Measurements from ENCODE around the gene GAS2.

DNA sequence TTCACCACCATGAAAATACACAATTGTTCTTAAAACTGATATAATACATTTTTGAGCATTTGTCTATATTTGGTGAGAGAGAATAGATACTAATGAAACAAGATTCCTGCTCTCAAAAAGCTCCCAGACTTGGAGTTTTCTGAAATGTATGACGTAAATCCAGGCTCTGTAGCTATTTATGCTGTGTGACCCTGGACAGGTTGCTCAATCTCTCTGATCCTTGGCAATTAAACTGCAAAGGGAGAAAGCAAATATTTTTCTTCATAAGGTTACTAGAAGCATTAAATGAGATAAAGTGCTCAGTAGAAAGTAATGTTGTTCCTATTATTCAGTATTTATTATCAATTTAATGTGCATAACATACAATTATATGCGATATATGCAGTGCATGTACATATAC is 120.6 kb downstream of the GAS2 start:
- TF ChIP-seq, protein P1, sequence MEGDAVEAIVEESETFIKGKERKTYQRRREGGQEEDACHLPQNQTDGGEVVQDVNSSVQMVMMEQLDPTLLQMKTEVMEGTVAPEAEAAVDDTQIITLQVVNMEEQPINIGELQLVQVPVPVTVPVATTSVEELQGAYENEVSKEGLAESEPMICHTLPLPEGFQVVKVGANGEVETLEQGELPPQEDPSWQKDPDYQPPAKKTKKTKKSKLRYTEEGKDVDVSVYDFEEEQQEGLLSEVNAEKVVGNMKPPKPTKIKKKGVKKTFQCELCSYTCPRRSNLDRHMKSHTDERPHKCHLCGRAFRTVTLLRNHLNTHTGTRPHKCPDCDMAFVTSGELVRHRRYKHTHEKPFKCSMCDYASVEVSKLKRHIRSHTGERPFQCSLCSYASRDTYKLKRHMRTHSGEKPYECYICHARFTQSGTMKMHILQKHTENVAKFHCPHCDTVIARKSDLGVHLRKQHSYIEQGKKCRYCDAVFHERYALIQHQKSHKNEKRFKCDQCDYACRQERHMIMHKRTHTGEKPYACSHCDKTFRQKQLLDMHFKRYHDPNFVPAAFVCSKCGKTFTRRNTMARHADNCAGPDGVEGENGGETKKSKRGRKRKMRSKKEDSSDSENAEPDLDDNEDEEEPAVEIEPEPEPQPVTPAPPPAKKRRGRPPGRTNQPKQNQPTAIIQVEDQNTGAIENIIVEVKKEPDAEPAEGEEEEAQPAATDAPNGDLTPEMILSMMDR (conservative IDR thresholded peaks at IDR 0.05; ENCODE audit: low read depth, low read length) = no peak
- TF ChIP-seq FOS (IDR thresholded peaks at IDR 0.05; ENCODE audit: low read depth, low read length) (no peak), RFX5 (IDR thresholded peaks at IDR 0.05; ENCODE audit: low read depth, low read length) (no peak), RAD21 (IDR thresholded peaks at IDR 0.05; ENCODE audit: low read length) (no peak), SMC3 (IDR thresholded peaks at IDR 0.05; ENCODE audit: low read depth, low read length) (no peak), MXI1 (IDR thresholded peaks at IDR 0.05; ENCODE audit: borderline replicate concordance, low read depth, low read length) (no peak)
- TF ChIP-seq, protein P2, sequence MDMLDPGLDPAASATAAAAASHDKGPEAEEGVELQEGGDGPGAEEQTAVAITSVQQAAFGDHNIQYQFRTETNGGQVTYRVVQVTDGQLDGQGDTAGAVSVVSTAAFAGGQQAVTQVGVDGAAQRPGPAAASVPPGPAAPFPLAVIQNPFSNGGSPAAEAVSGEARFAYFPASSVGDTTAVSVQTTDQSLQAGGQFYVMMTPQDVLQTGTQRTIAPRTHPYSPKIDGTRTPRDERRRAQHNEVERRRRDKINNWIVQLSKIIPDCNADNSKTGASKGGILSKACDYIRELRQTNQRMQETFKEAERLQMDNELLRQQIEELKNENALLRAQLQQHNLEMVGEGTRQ (IDR thresholded peaks at IDR 0.05; ENCODE audit: low read depth, low read length) = no peak

Measured in IMR-90 (cell line).